ENCODE results near the gene DOCK3. TPM values are rescaled to one million over a fixed set of nuclear protein-coding genes. Genes with fewer than 3 reads are reported as not detected.
A peak's percentile ranks its signal among the peaks of the same experiment; 100 is the strongest.

The DOCK3 gene
- total RNA-seq, 3 donors from 2014 or later (not counting 1 experiment from before 2014, with no cell fraction given) = 1.4 to 2.4 (median 1.7) TPM

- no peak overlapping the region for H3K4me3 ChIP-seq (ENCODE audit: low read length)
- intact Hi-C loops (cut with micrococcal nuclease) = no loop called here
- TF ChIP-seq, protein P1, sequence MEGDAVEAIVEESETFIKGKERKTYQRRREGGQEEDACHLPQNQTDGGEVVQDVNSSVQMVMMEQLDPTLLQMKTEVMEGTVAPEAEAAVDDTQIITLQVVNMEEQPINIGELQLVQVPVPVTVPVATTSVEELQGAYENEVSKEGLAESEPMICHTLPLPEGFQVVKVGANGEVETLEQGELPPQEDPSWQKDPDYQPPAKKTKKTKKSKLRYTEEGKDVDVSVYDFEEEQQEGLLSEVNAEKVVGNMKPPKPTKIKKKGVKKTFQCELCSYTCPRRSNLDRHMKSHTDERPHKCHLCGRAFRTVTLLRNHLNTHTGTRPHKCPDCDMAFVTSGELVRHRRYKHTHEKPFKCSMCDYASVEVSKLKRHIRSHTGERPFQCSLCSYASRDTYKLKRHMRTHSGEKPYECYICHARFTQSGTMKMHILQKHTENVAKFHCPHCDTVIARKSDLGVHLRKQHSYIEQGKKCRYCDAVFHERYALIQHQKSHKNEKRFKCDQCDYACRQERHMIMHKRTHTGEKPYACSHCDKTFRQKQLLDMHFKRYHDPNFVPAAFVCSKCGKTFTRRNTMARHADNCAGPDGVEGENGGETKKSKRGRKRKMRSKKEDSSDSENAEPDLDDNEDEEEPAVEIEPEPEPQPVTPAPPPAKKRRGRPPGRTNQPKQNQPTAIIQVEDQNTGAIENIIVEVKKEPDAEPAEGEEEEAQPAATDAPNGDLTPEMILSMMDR (IDR thresholded peaks at IDR 0.05) = no peak
Measured at GRCh38 chr3:51403675-51404074, 728.9 kb downstream of the DOCK3 start.

GRCh38 chr3:51408021-51408420, 733.3 kb downstream of the DOCK3 start:
- no peak for DNase-seq
- Mint-ChIP-seq H3K27ac (no peak overlapping the region), H3K9me3 (no peaks in the 10 kb centered on the region), H3K4me3 (no peak overlapping the region), H3K4me1 (peaks cover 7 to 10% of the 10 kb centered on the region in 2 donors), H3K36me3 (peaks cover 14% of the 10 kb centered on the region), H3K27me3 (ENCODE audit: low read depth in 2 of 2) (no peaks in the 10 kb centered on the region)
- TF ChIP-seq, protein P1 (IDR thresholded peaks at IDR 0.05) = no peak
- Histone ChIP-seq H3K9me3 (ENCODE audit: control insufficient read depth, insufficient read depth, low read length) (no peaks in the 10 kb centered on the region), H3K4me1 (ENCODE audit: control insufficient read depth, insufficient read depth, low read length) (no peaks in the 10 kb centered on the region), H3K4me3 (ENCODE audit: low read length) (no peak overlapping the region), H3K27ac (ENCODE audit: low read length) (no peak overlapping the region), H3K27me3 (ENCODE audit: control insufficient read depth, insufficient read depth, low read length) (no peaks in the 10 kb centered on the region), H3K36me3 (ENCODE audit: control insufficient read depth, insufficient read depth, low read length) (peaks cover 39% of the 10 kb centered on the region)
- intact Hi-C loops (cut with micrococcal nuclease) = no loop called here
- ATAC-seq = no peak
- 96% methylated on average over 2 of the region's 2 CpGs for WGBS (ENCODE audit: insufficient coverage)

More at GRCh38 chr3:51403675-51404074, 728.9 kb downstream of the DOCK3 start:
- Mint-ChIP-seq H3K4me1 (peaks cover 7 to 10% of the 10 kb centered on the region in 2 donors), H3K27me3 (ENCODE audit: low read depth in 2 of 2) (no peaks in the 10 kb centered on the region), H3K27ac (no peak overlapping the region), H3K36me3 (no peaks in the 10 kb centered on the region), H3K4me3 (no peak overlapping the region), H3K9me3 (no peaks in the 10 kb centered on the region)
- no peaks in the 10 kb centered on the region for H3K9me3 ChIP-seq (ENCODE audit: control insufficient read depth, insufficient read depth, low read length)
- DNase-seq = no peak
- no peaks in the 10 kb centered on the region for H3K4me1 ChIP-seq (ENCODE audit: control insufficient read depth, insufficient read depth, low read length)
- H3K27me3 ChIP-seq (ENCODE audit: control insufficient read depth, insufficient read depth, low read length) = no peaks in the 10 kb centered on the region
- no peak overlapping the region for H3K27ac ChIP-seq (ENCODE audit: low read length)
- peaks cover 37% of the 10 kb centered on the region for H3K36me3 ChIP-seq (ENCODE audit: control insufficient read depth, insufficient read depth, low read length)
- no peak for ATAC-seq

DNA sequence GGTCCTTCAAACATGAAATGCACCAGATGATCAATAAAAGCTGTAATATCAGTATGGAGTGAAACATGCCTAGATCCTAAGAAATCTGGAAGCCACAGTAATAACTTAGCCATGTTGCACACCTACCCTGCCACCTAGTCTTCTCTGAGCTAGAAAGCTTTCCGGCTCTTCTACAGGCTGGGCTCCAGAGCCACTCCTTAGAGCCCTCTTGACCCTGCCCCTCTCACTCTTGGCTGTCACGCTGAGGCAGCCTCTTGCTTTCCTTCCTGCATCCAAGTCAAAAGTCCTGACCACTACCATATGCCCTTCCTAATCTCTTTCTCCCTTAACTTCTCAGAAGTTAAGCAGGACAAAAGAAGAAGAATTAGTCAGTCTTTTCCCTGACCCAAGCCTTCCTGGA, 734.1 kb downstream of the DOCK3 start:
- Histone ChIP-seq H3K27me3 (ENCODE audit: control insufficient read depth, insufficient read depth, low read length) (no peaks in the 10 kb centered on the region), H3K4me3 (ENCODE audit: low read length) (no peak overlapping the region), H3K36me3 (ENCODE audit: control insufficient read depth, insufficient read depth, low read length) (peaks cover 43% of the 10 kb centered on the region), H3K9me3 (ENCODE audit: control insufficient read depth, insufficient read depth, low read length) (no peaks in the 10 kb centered on the region), H3K4me1 (ENCODE audit: control insufficient read depth, insufficient read depth, low read length) (no peaks in the 10 kb centered on the region), H3K27ac (ENCODE audit: low read length) (no peak overlapping the region)
- TF ChIP-seq, protein P1 (IDR thresholded peaks at IDR 0.05) = no peak
- Mint-ChIP-seq H3K36me3 (peaks cover 14% of the 10 kb centered on the region), H3K4me1 (peaks cover 7 to 10% of the 10 kb centered on the region in 2 donors), H3K9me3 (no peaks in the 10 kb centered on the region), H3K27ac (peak overlapping the region in 1 of 2 donors; percentile 11), H3K4me3 (no peak overlapping the region), H3K27me3 (ENCODE audit: low read depth in 2 of 2) (no peaks in the 10 kb centered on the region)
- ATAC-seq = no peak
- DNase-seq = no peak
- intact Hi-C loops (cut with micrococcal nuclease) = no loop called here
- WGBS (ENCODE audit: insufficient coverage) = 97% methylated on average over 2 of the region's 2 CpGs

- TF ChIP-seq, protein P1 (IDR thresholded peaks at IDR 0.05) = no peak
- no peak overlapping the region for H3K4me3 Mint-ChIP-seq
- no peaks in the 10 kb centered on the region for H3K9me3 Mint-ChIP-seq
- H3K4me1 ChIP-seq (ENCODE audit: control insufficient read depth, insufficient read depth, low read length) = no peaks in the 10 kb centered on the region
- H3K27me3 Mint-ChIP-seq (ENCODE audit: low read depth in 2 of 2) = no peaks in the 10 kb centered on the region
- H3K4me1 Mint-ChIP-seq = no peaks in the 10 kb centered on the region
- peak overlapping the region in 1 of 2 donors; percentile 63 for H3K27ac Mint-ChIP-seq
- H3K9me3 ChIP-seq (ENCODE audit: control insufficient read depth, insufficient read depth, low read length) = no peaks in the 10 kb centered on the region
- H3K36me3 ChIP-seq (ENCODE audit: control insufficient read depth, insufficient read depth, low read length) = peaks cover 48% of the 10 kb centered on the region
- no peak overlapping the region for H3K4me3 ChIP-seq (ENCODE audit: low read length)
- peaks cover 9% of the 10 kb centered on the region for H3K36me3 Mint-ChIP-seq
- ATAC-seq (no peak), DNase-seq (no peak)
- no peak overlapping the region for H3K27ac ChIP-seq (ENCODE audit: low read length)
- WGBS (ENCODE audit: insufficient coverage) = 94% methylated on average over 3 of the region's 3 CpGs
- intact Hi-C loops (cut with micrococcal nuclease) = no loop called here
- H3K27me3 ChIP-seq (ENCODE audit: control insufficient read depth, insufficient read depth, low read length) = no peaks in the 10 kb centered on the region
Measured at GRCh38 chr3:51422211-51422610, 747.5 kb downstream of the DOCK3 start.
